Measurements from ENCODE around the gene TAS2R60.
"Not testable (repeated sequence)": the region's sequence is repeated elsewhere in the genome, so short reads cannot be mapped to it uniquely, and the experiment has no call there.

Gene TAS2R60

DNA sequence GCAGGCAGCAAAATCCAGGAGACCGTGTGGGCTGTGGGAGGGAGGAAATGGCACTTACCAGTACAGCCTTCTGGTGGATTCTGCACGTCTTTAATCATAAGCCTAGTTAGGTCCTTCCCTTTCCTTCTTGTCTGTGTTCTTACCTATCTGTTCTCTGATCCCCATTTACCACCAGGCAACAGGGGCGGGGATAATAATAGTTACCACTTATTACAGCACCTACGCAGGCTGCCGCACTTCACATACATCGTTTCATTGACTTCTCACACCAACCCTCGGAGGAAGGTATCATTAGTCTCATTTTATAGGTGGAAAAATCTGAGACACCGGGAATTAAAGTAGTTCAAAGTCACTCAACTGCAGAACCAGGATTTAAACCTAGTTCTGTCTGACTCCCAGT lies 30.1 kb upstream of the TAS2R60 start:
- TF ChIP-seq, protein P1, sequence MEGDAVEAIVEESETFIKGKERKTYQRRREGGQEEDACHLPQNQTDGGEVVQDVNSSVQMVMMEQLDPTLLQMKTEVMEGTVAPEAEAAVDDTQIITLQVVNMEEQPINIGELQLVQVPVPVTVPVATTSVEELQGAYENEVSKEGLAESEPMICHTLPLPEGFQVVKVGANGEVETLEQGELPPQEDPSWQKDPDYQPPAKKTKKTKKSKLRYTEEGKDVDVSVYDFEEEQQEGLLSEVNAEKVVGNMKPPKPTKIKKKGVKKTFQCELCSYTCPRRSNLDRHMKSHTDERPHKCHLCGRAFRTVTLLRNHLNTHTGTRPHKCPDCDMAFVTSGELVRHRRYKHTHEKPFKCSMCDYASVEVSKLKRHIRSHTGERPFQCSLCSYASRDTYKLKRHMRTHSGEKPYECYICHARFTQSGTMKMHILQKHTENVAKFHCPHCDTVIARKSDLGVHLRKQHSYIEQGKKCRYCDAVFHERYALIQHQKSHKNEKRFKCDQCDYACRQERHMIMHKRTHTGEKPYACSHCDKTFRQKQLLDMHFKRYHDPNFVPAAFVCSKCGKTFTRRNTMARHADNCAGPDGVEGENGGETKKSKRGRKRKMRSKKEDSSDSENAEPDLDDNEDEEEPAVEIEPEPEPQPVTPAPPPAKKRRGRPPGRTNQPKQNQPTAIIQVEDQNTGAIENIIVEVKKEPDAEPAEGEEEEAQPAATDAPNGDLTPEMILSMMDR (IDR thresholded peaks at IDR 0.05; ENCODE audit: insufficient read depth, low read depth, low read length, missing control alignments), result no peak
- DNase-seq (ENCODE audit: low read depth), result no peak
- no peak overlapping the region for H3K4me3 ChIP-seq (ENCODE audit: low read depth, low read length)

DNA sequence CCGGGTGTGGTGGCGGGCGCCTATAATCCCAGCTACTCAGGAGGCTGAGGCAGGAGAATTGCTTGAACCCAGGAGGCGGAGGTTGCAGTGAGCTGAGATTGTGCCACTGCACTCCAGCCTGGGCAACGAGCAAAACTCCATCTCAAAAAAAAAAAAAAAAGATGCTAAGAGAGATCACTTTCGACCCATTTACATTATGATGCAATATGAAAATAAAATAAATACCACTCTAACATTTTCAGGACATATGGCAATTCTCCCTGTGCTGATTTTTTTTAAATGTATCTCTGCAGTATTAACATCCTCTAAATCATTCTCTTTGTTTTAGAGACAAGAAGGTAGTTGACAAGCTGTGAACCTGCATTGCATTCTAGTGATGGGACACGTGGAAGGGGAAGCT lies 28.0 kb upstream of the TAS2R60 start:
- not testable (repeated sequence) for H3K4me3 ChIP-seq (ENCODE audit: low read depth, low read length); DNase-seq (ENCODE audit: low read depth)

DNA sequence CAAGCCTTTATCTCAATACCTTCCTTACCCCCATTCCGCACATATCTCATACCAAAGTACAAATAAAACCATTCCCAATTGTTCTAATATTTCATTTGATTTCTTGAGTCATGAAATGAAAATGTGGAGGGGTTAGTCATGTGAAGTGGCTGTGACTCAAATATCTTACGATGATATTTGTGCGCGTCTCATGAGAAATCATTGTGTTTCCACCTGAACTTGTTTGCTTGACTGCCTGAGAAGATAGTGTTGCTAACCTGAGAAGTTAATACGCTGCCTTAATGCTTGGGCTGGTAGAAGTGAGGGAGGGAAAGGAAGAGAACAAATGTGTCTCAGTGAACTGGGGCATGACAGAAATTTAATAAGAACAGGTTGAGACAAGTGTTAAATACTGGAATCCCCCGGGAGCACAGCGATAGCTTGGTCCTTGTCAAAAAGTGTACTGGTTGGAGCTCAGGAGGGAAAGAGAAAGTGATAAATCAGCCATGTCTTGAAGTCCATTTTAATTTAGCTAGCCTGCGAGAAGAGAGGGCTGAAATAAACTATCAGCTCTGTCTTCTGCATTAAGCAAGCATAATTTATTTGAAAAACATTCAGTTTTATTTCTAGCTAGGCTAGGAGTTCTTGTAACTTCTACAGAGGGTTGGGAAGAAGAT lies 27.4 kb upstream of the TAS2R60 start:
- no peak overlapping the region for H3K4me3 ChIP-seq (ENCODE audit: low read depth, low read length)
- TF ChIP-seq, protein P1 (IDR thresholded peaks at IDR 0.05; ENCODE audit: insufficient read depth, low read depth, low read length, missing control alignments), result no peak
- DNase-seq (ENCODE audit: low read depth), result no peak

DNA sequence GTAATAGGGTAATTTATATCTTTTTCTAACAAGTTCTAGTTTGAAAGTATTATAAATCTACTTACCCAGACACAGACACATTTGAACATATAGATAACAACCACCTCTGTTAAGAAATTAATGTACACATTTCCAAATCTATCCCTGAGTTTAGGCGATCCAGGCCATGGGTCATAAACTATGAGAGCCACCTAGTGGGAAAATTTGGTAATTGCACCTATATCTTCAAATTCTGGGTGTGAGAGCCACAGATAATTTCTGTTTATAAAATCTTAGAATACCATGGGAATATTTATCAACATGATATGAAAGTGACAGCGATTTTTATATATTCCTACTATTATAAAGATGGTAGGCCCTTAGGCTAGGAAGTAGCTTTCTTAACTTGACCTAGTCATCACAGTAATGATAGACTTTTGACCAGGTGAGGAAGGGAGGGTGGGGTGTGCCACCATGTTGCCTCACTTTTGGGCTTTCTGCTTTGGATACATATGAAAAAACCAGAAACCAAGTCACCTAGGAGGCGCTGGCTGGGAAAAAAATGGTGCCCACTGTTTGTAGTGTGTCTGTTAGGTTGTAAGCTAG lies 26.6 kb upstream of the TAS2R60 start:
- H3K4me3 ChIP-seq (ENCODE audit: low read depth, low read length), result no peak overlapping the region
- peak; percentile 56 for DNase-seq (ENCODE audit: low read depth)
- TF ChIP-seq, protein P1 (IDR thresholded peaks at IDR 0.05; ENCODE audit: insufficient read depth, low read depth, low read length, missing control alignments), result peak; percentile 63

DNA sequence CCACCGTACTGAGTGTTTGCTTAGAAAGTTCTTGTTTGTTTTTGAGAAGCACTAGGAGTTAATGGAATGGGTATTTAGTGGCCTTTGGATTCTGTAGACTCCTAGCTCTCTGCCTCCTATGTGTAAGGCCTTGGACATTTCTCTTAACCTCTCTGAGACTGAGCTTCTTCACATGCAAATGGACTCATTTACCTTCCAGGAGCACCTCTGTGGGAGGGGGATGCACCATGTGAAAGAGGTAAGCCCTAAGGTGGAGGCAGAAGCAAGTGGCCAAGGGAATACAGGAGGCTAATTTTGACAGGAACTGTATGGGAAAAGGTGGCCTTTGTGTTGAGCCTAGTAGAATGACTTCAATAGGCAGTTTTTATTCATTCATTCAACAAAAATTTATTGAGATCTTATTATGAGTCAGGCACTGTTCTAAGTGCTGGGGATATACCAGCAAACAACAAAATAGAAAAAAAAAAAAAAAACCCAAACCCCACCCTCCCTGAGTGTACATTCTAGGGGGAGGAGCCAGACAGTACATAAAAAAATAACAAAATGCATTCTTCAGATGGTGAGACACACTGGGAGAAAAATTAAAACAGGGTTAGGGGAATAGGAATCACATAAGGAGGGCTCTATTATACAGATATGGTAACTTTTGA lies 25.4 kb upstream of the TAS2R60 start:
- no peak for DNase-seq (ENCODE audit: low read depth)
- no peak overlapping the region for H3K4me3 ChIP-seq (ENCODE audit: low read depth, low read length)
- TF ChIP-seq, protein P1 (IDR thresholded peaks at IDR 0.05; ENCODE audit: insufficient read depth, low read depth, low read length, missing control alignments), result no peak

DNA sequence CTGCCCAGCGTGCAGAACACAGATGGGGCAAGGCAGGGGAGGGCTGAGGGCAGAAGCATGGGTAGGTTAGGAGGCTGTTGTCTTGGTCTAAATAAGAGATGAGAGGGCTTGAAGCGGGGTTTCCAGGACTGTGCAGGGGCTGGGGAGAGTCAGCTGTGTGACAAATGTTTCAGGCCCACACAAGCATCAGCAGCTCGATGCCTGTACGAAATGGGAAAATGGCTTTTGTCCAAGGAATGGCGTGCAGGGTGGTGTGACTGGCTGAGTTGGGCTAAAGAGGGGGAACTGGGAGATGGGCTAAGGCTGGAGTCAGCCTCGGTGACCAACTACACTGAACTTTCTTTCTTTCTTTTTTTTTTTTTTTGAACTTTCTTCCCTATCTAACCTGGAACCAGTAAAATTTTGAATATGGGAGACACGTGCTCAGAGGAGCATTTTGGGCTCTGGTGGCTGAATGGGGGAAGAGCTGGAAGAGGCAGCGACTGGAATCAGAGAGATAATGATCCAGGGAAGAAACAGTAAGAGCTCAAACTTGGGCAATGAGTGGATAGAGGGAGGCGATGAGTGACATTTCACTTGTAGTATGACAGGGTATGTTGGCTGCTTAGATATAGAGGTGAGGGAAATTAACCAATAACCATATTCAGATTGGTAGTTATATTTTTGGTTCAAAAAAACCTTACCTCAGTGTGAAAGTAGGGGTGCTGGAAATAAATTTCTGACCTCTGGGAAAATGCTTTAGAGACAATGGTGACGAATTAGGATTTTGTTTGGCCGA lies 24.4 kb upstream of the TAS2R60 start:
- TF ChIP-seq, protein P1 (IDR thresholded peaks at IDR 0.05; ENCODE audit: insufficient read depth, low read depth, low read length, missing control alignments), result no peak
- DNase-seq (ENCODE audit: low read depth), result no peak
- H3K4me3 ChIP-seq (ENCODE audit: low read depth, low read length), result no peak overlapping the region

DNA sequence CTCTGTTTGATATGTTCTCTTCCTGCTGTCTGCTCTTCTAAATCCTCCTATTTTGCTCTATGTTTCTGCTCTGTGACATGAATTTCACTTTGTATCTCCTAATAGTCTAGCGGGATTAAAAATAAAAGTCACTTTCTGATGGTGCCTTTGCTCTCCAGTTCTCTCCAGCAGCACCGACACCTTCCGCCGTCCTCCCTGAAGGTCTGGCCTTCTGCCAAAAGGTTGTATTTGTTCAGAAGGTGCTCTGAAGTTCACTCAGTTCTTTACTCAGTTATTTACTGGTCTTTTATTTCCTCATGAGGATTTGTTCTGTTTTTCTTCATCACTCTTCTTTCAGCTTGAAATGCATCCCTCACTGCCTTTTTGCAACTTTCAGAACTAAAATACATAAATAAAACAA lies 23.4 kb upstream of the TAS2R60 start:
- TF ChIP-seq, protein P1 (IDR thresholded peaks at IDR 0.05; ENCODE audit: insufficient read depth, low read depth, low read length, missing control alignments), result no peak
- no peak for DNase-seq (ENCODE audit: low read depth)

DNA sequence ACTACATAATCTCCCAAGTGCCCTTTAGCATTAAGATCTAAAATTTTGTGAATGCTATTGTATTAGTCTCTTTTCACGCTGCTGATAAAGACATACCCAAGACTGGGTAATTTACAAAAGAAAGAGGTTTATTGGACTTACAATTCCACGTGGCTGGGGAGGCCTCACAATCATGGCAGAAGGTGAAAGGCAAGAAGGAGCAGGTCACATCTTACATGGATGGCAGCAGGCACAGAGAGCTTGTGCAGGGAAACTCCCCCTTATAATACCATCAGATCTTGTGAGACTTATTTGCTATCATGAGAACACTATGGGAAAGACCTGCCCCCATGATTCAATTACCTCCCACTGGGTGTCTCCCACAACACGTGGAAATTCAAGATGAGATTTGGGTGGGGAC lies 22.6 kb upstream of the TAS2R60 start:
- DNase-seq (ENCODE audit: low read depth); H3K4me3 ChIP-seq (ENCODE audit: low read depth, low read length): not testable (repeated sequence)

More for the DNA sequence above, 23.4 kb upstream of the TAS2R60 start:
- no peak overlapping the region for H3K4me3 ChIP-seq (ENCODE audit: low read depth, low read length)

Data from GM12865 (cell line).